Parathyroid adenoma (tissue), 2 donors: Measurements from ENCODE around the gene NEFH.

Experiments
- H2AFZ ChIP-seq: fragments of 300-600 bp; sonication (generic); one replicate; pipeline ENCODE4 v1.7.0; 2017; ENCODE audit warnings: antibody characterized with exemption, mild to moderate bottlenecking
- H3K27ac ChIP-seq: fragments of 300-600 bp; sonication (generic); one replicate; pipeline ENCODE4 v1.7.0; 2017
- H3K27me3 ChIP-seq: fragments of 300-600 bp; sonication (generic); one replicate; pipeline ENCODE4 v1.7.0; 2017; ENCODE audit warnings: low read length; ENCODE audit not compliant: control insufficient read depth, insufficient read depth
- H3K36me3 ChIP-seq: fragments of 300-600 bp; sonication (generic); one replicate; pipeline ENCODE4 v1.7.0; 2017; ENCODE audit warnings: low read length; ENCODE audit not compliant: control insufficient read depth, insufficient read depth
- H3K4me1 ChIP-seq: fragments of 300-600 bp; sonication (generic); one replicate; pipeline ENCODE4 v1.7.0; 2017; ENCODE audit warnings: control low read depth
- H3K4me2 ChIP-seq: fragments of 300-600 bp; sonication (generic); one replicate; pipeline ENCODE4 v1.7.0; 2017; ENCODE audit warnings: low read length
- H3K4me3 ChIP-seq: fragments of 300-600 bp; sonication (generic); one replicate; pipeline ENCODE4 v1.7.0; 2017; ENCODE audit warnings: low read depth, low read length
- H3K79me2 ChIP-seq: fragments of 300-600 bp; sonication (generic); one replicate; pipeline ENCODE4 v1.7.0; 2017; ENCODE audit warnings: control low read depth
- H3K9ac ChIP-seq: fragments of 300-600 bp; sonication (generic); one replicate; pipeline ENCODE4 v1.7.0; 2017; ENCODE audit warnings: mild to moderate bottlenecking
- H3K9me3 ChIP-seq: fragments of 300-600 bp; sonication (generic); one replicate; pipeline ENCODE4 v1.7.0; 2017; ENCODE audit warnings: low read length; ENCODE audit not compliant: control insufficient read depth
- TF ChIP-seq, protein P1 (sequence below): fragments of 300-600 bp; sonication (generic); IDR thresholded peaks from one replicate; pipeline ENCODE4 v1.7.0; 2017; ENCODE audit warnings: antibody characterized with exemption, mild to moderate bottlenecking
- donor health status: primary hyperparathyroidism.

Gene NEFH

DNA sequence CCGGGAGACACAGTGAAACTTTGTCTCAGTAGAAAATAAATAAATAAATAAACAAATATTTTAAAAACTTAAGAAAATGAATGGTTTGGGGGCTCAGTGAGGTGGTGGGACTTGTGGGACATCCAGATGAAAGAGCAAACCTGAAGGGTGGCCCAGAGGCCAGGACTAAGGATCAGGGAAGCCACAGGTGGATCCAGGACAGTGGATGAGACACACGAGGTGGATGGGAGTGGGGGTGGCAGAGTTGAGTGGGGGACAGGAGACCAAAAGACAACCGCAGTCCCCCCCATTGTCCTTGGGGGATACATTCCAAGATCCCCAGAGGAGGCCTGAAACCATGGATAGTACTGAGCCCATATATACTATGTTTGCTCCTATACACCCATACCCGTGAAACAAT lies 34.5 kb upstream of the NEFH start:
- no peaks in the 10 kb centered on the region for H3K4me1 ChIP-seq
- H3K4me3 ChIP-seq: no peak overlapping the region
- H3K9ac ChIP-seq: no peak overlapping the region
- H3K27me3 ChIP-seq: no peaks in the 10 kb centered on the region
- no peaks in the 10 kb centered on the region for H3K79me2 ChIP-seq
- no peak overlapping the region for H2AFZ ChIP-seq
- no peaks in the 10 kb centered on the region for H3K36me3 ChIP-seq
- TF ChIP-seq, protein P1, sequence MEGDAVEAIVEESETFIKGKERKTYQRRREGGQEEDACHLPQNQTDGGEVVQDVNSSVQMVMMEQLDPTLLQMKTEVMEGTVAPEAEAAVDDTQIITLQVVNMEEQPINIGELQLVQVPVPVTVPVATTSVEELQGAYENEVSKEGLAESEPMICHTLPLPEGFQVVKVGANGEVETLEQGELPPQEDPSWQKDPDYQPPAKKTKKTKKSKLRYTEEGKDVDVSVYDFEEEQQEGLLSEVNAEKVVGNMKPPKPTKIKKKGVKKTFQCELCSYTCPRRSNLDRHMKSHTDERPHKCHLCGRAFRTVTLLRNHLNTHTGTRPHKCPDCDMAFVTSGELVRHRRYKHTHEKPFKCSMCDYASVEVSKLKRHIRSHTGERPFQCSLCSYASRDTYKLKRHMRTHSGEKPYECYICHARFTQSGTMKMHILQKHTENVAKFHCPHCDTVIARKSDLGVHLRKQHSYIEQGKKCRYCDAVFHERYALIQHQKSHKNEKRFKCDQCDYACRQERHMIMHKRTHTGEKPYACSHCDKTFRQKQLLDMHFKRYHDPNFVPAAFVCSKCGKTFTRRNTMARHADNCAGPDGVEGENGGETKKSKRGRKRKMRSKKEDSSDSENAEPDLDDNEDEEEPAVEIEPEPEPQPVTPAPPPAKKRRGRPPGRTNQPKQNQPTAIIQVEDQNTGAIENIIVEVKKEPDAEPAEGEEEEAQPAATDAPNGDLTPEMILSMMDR: no peak
- H3K9me3 ChIP-seq: no peaks in the 10 kb centered on the region
- H3K4me2 ChIP-seq: no peak overlapping the region
- H3K27ac ChIP-seq: no peak overlapping the region

DNA sequence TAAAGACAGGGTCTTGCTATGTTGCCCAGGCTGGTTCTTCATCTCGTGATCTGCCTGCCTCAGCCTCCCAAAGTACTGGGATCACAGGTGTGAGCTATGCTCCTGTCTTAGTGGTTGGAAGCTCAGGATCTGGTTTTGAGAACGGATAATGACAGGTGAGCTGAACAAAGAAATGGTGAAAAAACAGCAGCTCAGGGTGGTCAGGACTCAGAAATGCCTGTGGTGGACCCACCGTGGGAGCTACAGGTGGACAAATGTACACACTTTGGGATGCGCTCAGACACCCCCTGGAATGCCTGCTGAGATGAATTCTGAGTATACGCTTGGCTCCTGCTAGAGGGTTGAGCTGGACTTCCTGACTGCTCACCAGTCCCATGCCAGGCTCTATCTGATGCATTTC lies 32.1 kb upstream of the NEFH start:
- H3K4me3 ChIP-seq: no peak overlapping the region
- H3K27ac ChIP-seq: no peak overlapping the region
- H3K4me1 ChIP-seq: no peaks in the 10 kb centered on the region
- TF ChIP-seq, protein P1: no peak
- H3K27me3 ChIP-seq: no peaks in the 10 kb centered on the region
- H2AFZ ChIP-seq: no peak overlapping the region
- no peak overlapping the region for H3K9ac ChIP-seq
- no peaks in the 10 kb centered on the region for H3K36me3 ChIP-seq
- no peaks in the 10 kb centered on the region for H3K9me3 ChIP-seq
- no peaks in the 10 kb centered on the region for H3K79me2 ChIP-seq
- no peak overlapping the region for H3K4me2 ChIP-seq

DNA sequence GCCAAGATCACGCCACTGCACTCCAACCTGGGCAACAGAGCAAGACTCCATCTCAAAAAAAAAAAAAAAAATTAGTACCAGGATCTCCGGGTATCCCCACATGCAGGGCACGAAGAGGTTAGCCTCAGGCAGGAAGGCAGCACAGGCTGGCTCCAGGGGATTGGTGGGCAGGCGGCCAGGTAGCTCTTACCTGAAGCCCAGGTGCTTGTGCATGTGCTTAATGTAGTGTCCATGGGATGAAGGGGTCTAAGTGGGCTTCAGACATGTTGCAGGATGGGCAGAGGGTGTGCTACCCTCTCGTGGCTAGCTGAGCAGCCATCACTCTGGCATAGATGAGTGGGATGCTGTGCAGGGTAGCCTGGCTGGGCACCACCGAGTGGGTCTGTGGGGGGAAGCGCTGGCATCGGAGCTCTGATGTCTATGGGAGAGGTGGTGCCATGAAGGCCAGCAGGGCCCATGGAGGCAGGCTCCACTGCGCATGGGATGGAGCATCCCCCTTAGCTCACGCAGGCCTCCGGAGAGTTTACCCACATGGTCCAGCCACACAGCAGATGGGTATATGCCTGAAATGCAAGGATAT lies 30.6 kb upstream of the NEFH start:
- TF ChIP-seq, protein P1: no peak
- no peaks in the 10 kb centered on the region for H3K4me1 ChIP-seq
- no peaks in the 10 kb centered on the region for H3K27me3 ChIP-seq
- H3K9me3 ChIP-seq: no peaks in the 10 kb centered on the region
- no peak overlapping the region for H3K4me2 ChIP-seq
- no peak overlapping the region for H2AFZ ChIP-seq
- H3K27ac ChIP-seq: no peak overlapping the region
- H3K4me3 ChIP-seq: no peak overlapping the region
- no peaks in the 10 kb centered on the region for H3K36me3 ChIP-seq
- H3K79me2 ChIP-seq: no peaks in the 10 kb centered on the region
- no peak overlapping the region for H3K9ac ChIP-seq

DNA sequence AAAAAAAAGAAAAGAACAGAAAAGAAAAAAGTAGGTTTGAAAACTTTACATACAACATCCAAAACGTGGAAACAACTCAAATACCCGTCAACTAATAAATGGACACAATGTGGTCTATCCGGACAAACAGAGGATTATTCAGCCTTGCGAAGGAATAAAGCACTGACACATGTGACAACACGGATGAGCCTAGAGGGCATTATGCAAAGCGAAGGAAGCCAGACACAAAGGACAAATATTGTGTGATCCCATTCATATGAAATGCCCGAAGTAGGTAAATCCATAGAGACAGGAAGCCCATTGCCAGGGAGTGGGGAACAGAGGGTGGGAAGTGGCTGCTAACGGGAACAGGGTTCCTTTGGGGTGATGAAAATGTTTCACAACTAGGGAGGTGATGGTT lies 29.8 kb upstream of the NEFH start:
- Histone ChIP-seq H3K4me2 (no peak overlapping the region), H3K4me3 (no peak overlapping the region), H3K4me1 (no peaks in the 10 kb centered on the region), H3K27me3 (no peaks in the 10 kb centered on the region), H3K36me3 (no peaks in the 10 kb centered on the region), H3K79me2 (no peaks in the 10 kb centered on the region), H2AFZ (no peak overlapping the region), H3K9ac (no peak overlapping the region), H3K9me3 (no peaks in the 10 kb centered on the region), H3K27ac (no peak overlapping the region)
- TF ChIP-seq, protein P1: no peak

DNA sequence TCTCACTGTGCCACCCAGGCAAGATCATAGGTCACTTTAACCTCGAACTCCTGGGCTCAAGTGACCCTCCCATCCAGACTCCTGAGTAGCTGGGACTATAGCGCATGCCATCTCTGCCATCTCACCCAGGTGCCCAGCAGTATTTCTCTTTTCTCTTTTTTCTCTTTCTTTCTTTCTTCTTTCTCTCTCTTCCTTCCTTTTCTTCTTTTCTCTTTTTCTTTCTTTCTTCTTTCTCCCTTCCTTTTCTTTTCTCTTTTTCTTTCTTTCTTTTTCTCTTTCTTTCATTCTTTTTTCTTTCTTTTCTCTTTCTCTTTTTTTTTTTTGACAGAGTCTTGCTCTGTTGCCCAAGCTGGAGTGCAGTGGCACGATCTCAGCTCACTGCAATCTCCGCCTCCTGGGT lies 28.2 kb upstream of the NEFH start:
- Histone ChIP-seq H3K4me2 (no peak overlapping the region), H3K27me3 (no peaks in the 10 kb centered on the region), H3K36me3 (no peaks in the 10 kb centered on the region), H3K4me1 (no peaks in the 10 kb centered on the region), H3K4me3 (no peak overlapping the region), H3K27ac (no peak overlapping the region), H2AFZ (no peak overlapping the region), H3K9me3 (no peaks in the 10 kb centered on the region), H3K9ac (no peak overlapping the region), H3K79me2 (no peaks in the 10 kb centered on the region)
- TF ChIP-seq, protein P1: no peak
